CD14-positive monocyte (primary cell): ENCODE results near the gene TNFRSF6B. TPM values are rescaled to one million over a fixed set of nuclear protein-coding genes. Genes with fewer than 3 reads are reported as not detected.

Experiments
- DNase-seq, 3 donors: peaks; one replicate each; pipeline ENCODE4 v3.0.0-alpha.2; 2011 to 2022
- H2AFZ ChIP-seq: 2 replicates; pipeline ENCODE4 v1.6.0; 2012; ENCODE audit warnings: mild to moderate bottlenecking, low read depth, low read length, inconsistent platforms; ENCODE audit not compliant: insufficient read depth, poor library complexity, severe bottlenecking
- H3K27ac ChIP-seq, 2 donors: 1 replicate in 1 of 2; 2 replicates in 1 of 2; pipeline ENCODE4 v1.5.1; 2012 to 2013; ENCODE audit warnings: low read length in 2 of 2, control low read depth in 1 of 2, inconsistent platforms in 1 of 2, low read depth in 1 of 2, mild to moderate bottlenecking in 1 of 2
- H3K27me3 ChIP-seq, 2 donors: one replicate each; pipeline versions ENCODE4 v1.6.0 to v1.6.1; 2011 to 2013; ENCODE audit warnings: low read length in 2 of 2; ENCODE audit not compliant: control insufficient read depth in 2 of 2, insufficient read depth in 2 of 2
- H3K36me3 ChIP-seq, 2 donors: replicated peaks in 1 of 2; 1 replicate in 1 of 2; 2 replicates in 1 of 2; pipeline versions ENCODE4 v1.5.1 to v1.6.1; 2012 to 2013; ENCODE audit warnings: low read length in 2 of 2, control low read depth in 1 of 2, inconsistent platforms in 1 of 2, mild to moderate bottlenecking in 1 of 2; ENCODE audit not compliant: insufficient read depth in 2 of 2, control insufficient read depth in 1 of 2
- H3K4me1 ChIP-seq, 2 donors: 1 replicate in 1 of 2; 2 replicates in 1 of 2; pipeline versions ENCODE4 v1.5.1 to v1.6.1; 2012 to 2013; ENCODE audit warnings: low read length in 2 of 2, control low read depth in 1 of 2, inconsistent platforms in 1 of 2, mild to moderate bottlenecking in 1 of 2, moderate library complexity in 1 of 2; ENCODE audit not compliant: insufficient read depth in 2 of 2, control insufficient read depth in 1 of 2
- H3K4me2 ChIP-seq: replicated peaks from 2 replicates; pipeline ENCODE3; 2012; ENCODE audit warnings: low read length, moderate library complexity, mild to moderate bottlenecking; ENCODE audit not compliant: poor library complexity, severe bottlenecking; ENCODE audit errors: extremely low read depth
- H3K4me3 ChIP-seq, 3 experiments: fragments of 200-600 bp in 1 of 3; sonication (generic) in 1 of 3; replicated peaks in 1 of 3; 1 replicate in 2 of 3; 2 replicates in 1 of 3; pipeline ENCODE4 v1.5.1; 2011 to 2013; ENCODE audit warnings: low read length in 3 of 3, mild to moderate bottlenecking in 3 of 3, control low read depth in 2 of 3, low read depth in 2 of 3, inconsistent platforms in 1 of 3, moderate library complexity in 1 of 3
- H3K79me2 ChIP-seq: 2 replicates; pipeline ENCODE4 v1.6.0; 2012; ENCODE audit warnings: mild to moderate bottlenecking, control low read depth, inconsistent platforms, low read length, moderate library complexity; ENCODE audit not compliant: insufficient read depth
- H3K9ac ChIP-seq: 2 replicates; pipeline ENCODE4 v1.6.0; 2017; ENCODE audit warnings: low read length, mild to moderate bottlenecking; ENCODE audit not compliant: insufficient read depth, poor library complexity, severe bottlenecking
- H3K9me3 ChIP-seq, 2 donors: replicated peaks in 1 of 2; 1 replicate in 1 of 2; 2 replicates in 1 of 2; pipeline versions ENCODE4 v1.5.1 to v1.6.1; 2012 to 2013; ENCODE audit warnings: low read length in 2 of 2, control low read depth in 1 of 2; ENCODE audit not compliant: control insufficient read depth in 1 of 2, insufficient read depth in 1 of 2
- H4K20me1 ChIP-seq: 2 replicates; pipeline ENCODE4 v1.6.0; 2012; ENCODE audit warnings: mild to moderate bottlenecking, low read length, control low read depth, moderate library complexity; ENCODE audit not compliant: insufficient read depth
- H3K27ac Mint-ChIP-seq, 7 donors: one replicate each; pipeline ENCODE4 v1.8.0; 2020; ENCODE audit warnings: mild to moderate bottlenecking in 7 of 7, mixed read lengths in 7 of 7, moderate library complexity in 6 of 7, inconsistent platforms in 2 of 7
- H3K27me3 Mint-ChIP-seq, 3 donors: one replicate each; pipeline ENCODE4 v1.8.0; 2021 to 2022; ENCODE audit warnings: low read depth in 3 of 3, mild to moderate bottlenecking in 3 of 3, mixed read lengths in 3 of 3, moderate library complexity in 3 of 3, inconsistent platforms in 1 of 3
- H3K36me3 Mint-ChIP-seq, 2 donors: one replicate each; pipeline ENCODE4 v1.8.0; 2020; ENCODE audit warnings: mixed read lengths in 2 of 2, inconsistent platforms in 1 of 2, mild to moderate bottlenecking in 1 of 2
- H3K4me1 Mint-ChIP-seq: one replicate; pipeline ENCODE4 v1.8.0; 2020; ENCODE audit warnings: mild to moderate bottlenecking, mixed read lengths
- H3K4me3 Mint-ChIP-seq, 2 donors: one replicate each; pipeline ENCODE4 v1.8.0; 2020; ENCODE audit warnings: mild to moderate bottlenecking in 2 of 2, mixed read lengths in 2 of 2, moderate library complexity in 1 of 2
- H3K9me3 Mint-ChIP-seq, 7 donors: one replicate each; pipeline ENCODE4 v1.8.0; 2020 to 2022; ENCODE audit warnings: mixed read lengths in 7 of 7, mild to moderate bottlenecking in 6 of 7, moderate library complexity in 6 of 7, inconsistent platforms in 2 of 7
- CTCF ChIP-seq: fragments of 200-600 bp; IDR thresholded peaks from one replicate; pipeline ENCODE4 v1.8.0; 2022; ENCODE audit warnings: antibody characterized with exemption, mild to moderate bottlenecking
- WGBS: methylation state at CpG from one replicate; pipeline ENCODE4 v1.1.5; 2013; ENCODE audit warnings: missing lambda C conversion rate; ENCODE audit not compliant: insufficient coverage; 5-methylcytosine and 5-hydroxymethylcytosine counted together
- intact Hi-C, 2 donors: fragments of 100-400 bp; cut with micrococcal nuclease; formaldehyde crosslinking; loops; one replicate each; pipeline versions ENCODE4 v1.15.0 to v1.15.1; 2023
- polyA plus RNA-seq, 3 donors: library from polyadenylated mRNA; depleted of rRNA in 1 of 3; unstranded in 2 of 3; stranded (reverse) in 1 of 3; fragments of 300-500 nt in 2 of 3; fragments of >200 nt in 1 of 3; fragmentation: Illumina TruSeq in 2 of 3; gene quantifications; 1 replicate in 2 of 3; 2 replicates in 1 of 3; pipeline ENCODE4 v1.2.3, GENCODE V29; 2012 to 2021

Gene TNFRSF6B
- polyA plus RNA-seq, 3 donors, result 6.5 TPM; not detected in 2

GRCh38 chr20:63685269-63686026, 11.0 kb upstream of the TNFRSF6B start:
- Histone ChIP-seq H3K9ac (peak overlapping the region; percentile 81), H3K9me3 (no peaks in the 10 kb centered on the region), H2AFZ (no peak overlapping the region), H3K4me2 (peak overlapping the region; percentile 72), H4K20me1 (no peaks in the 10 kb centered on the region), H3K36me3 (peaks cover 6 to 8% of the 10 kb centered on the region in 2 donors), H3K27ac (peak overlapping the region; percentile 94 to 96), H3K4me1 (peaks cover 31 to 44% of the 10 kb centered on the region in 2 donors), H3K79me2 (no peaks in the 10 kb centered on the region), H3K27me3 (no peaks in the 10 kb centered on the region), H3K4me3 (peak overlapping the region in 1 of 3 experiments; percentile 62)
- peaks cover 35% of the 10 kb centered on the region for H3K4me1 Mint-ChIP-seq
- 90% methylated on average over 20 of the region's 21 CpGs for WGBS
- intact Hi-C loops, result loop anchor here in 1 of 2 donors (2.0 kb wide), 1 partner anchor 21 kb away; the partner anchor contains the start of gene ARFRP1
- peak overlapping the region; percentile 82 to 96 (median 94) for H3K27ac Mint-ChIP-seq
- H3K9me3 Mint-ChIP-seq, result peaks cover 0 to 2% (median 0%) of the 10 kb centered on the region in 7 donors
- DNase-seq, result no peak
- H3K27me3 Mint-ChIP-seq, result peaks cover 0 to 3% (median 0%) of the 10 kb centered on the region in 3 donors
- no peak for TF ChIP-seq CTCF
- H3K4me3 Mint-ChIP-seq, result no peak overlapping the region
- peaks cover 7 to 11% of the 10 kb centered on the region in 2 donors for H3K36me3 Mint-ChIP-seq

GRCh38 chr20:63686094-63686491, 10.4 kb upstream of the TNFRSF6B start:
- Histone ChIP-seq H3K4me3 (peak overlapping the region in 1 of 3 experiments; percentile 62), H3K27ac (peak overlapping the region; percentile 94 to 96), H3K4me2 (peak overlapping the region; percentile 72), H3K9me3 (no peaks in the 10 kb centered on the region), H4K20me1 (no peaks in the 10 kb centered on the region), H3K9ac (peak overlapping the region; percentile 81), H3K27me3 (no peaks in the 10 kb centered on the region), H3K36me3 (peaks cover 5 to 8% of the 10 kb centered on the region in 2 donors), H3K79me2 (no peaks in the 10 kb centered on the region), H3K4me1 (peaks cover 31 to 44% of the 10 kb centered on the region in 2 donors), H2AFZ (peak overlapping the region; percentile 71)
- intact Hi-C loops, result loop anchor here in 1 of 2 donors (2.0 kb wide), 1 partner anchor 21 kb away; the partner anchor contains the start of gene ARFRP1
- H3K27me3 Mint-ChIP-seq, result peaks cover 0 to 3% (median 0%) of the 10 kb centered on the region in 3 donors
- 74% methylated on average over 21 of the region's 24 CpGs for WGBS
- peak overlapping the region; percentile 92 to 96 (median 95) for H3K27ac Mint-ChIP-seq
- DNase-seq, result no peak
- peaks cover 35% of the 10 kb centered on the region for H3K4me1 Mint-ChIP-seq
- TF ChIP-seq CTCF, result no peak
- H3K9me3 Mint-ChIP-seq, result peaks cover 0 to 2% (median 0%) of the 10 kb centered on the region in 7 donors
- H3K36me3 Mint-ChIP-seq, result peaks cover 7 to 8% of the 10 kb centered on the region in 2 donors
- H3K4me3 Mint-ChIP-seq, result peak overlapping the region; percentile 64 to 73
